Endodermal cell (in vitro differentiated cells): ENCODE results near the gene P2RX2. TPM values are rescaled to one million over a fixed set of nuclear protein-coding genes. Genes with fewer than 3 reads are reported as not detected.

ENCODE experiments used
- DNase-seq: peaks from one replicate; pipeline ENCODE4 v3.0.0-alpha.2; 2017
- H3K27ac ChIP-seq: 2 replicates; pipeline ENCODE4 v1.5.1; 2013; ENCODE audit warnings: mild to moderate bottlenecking, low read depth, low read length, moderate library complexity
- H3K27me3 ChIP-seq: 2 replicates; pipeline ENCODE4 v1.6.1; 2013; ENCODE audit warnings: mild to moderate bottlenecking, low read length, moderate library complexity; ENCODE audit not compliant: insufficient read depth, control insufficient read depth, poor library complexity, severe bottlenecking
- H3K36me3 ChIP-seq: 2 replicates; pipeline ENCODE4 v1.7.0; 2013; ENCODE audit warnings: mild to moderate bottlenecking, low read length, moderate library complexity; ENCODE audit not compliant: control insufficient read depth, insufficient read depth
- H3K4me1 ChIP-seq: one replicate; pipeline ENCODE4 v1.7.0; 2013; ENCODE audit warnings: low read length; ENCODE audit not compliant: control insufficient read depth, insufficient read depth
- H3K4me3 ChIP-seq: 2 replicates; pipeline ENCODE4 v1.5.1; 2013; ENCODE audit warnings: mild to moderate bottlenecking, low read length, moderate library complexity
- H3K9ac ChIP-seq: 2 replicates; pipeline ENCODE4 v1.6.1; 2013; ENCODE audit warnings: mild to moderate bottlenecking, low read length, moderate library complexity; ENCODE audit not compliant: poor library complexity, severe bottlenecking; ENCODE audit errors: extremely low read depth
- H3K9me3 ChIP-seq: 2 replicates; pipeline ENCODE4 v1.6.1; 2013; ENCODE audit warnings: mild to moderate bottlenecking, low read length, moderate library complexity; ENCODE audit not compliant: control insufficient read depth
- H3K27ac Mint-ChIP-seq: 2 replicates; pipeline ENCODE4 v1.8.0; 2020; ENCODE audit warnings: mixed read lengths
- H3K27me3 Mint-ChIP-seq: 2 replicates; pipeline ENCODE4 v1.8.0; 2021; ENCODE audit warnings: mild to moderate bottlenecking, mixed read lengths; ENCODE audit not compliant: insufficient read depth
- H3K36me3 Mint-ChIP-seq: 2 replicates; pipeline ENCODE4 v1.8.0; 2020; ENCODE audit warnings: low read depth, mixed read lengths
- H3K4me1 Mint-ChIP-seq: 2 replicates; pipeline ENCODE4 v1.8.0; 2020; ENCODE audit warnings: mixed read lengths
- H3K4me3 Mint-ChIP-seq: 2 replicates; pipeline ENCODE4 v1.8.0; 2020; ENCODE audit warnings: mild to moderate bottlenecking, moderate library complexity, mixed read lengths
- H3K9me3 Mint-ChIP-seq: 2 replicates; pipeline ENCODE4 v1.8.0; 2020; ENCODE audit warnings: mild to moderate bottlenecking, mixed read lengths
- WGBS, 2 experiments: methylation state at CpG; one replicate each; pipeline versions ENCODE4 v1.1.5 to v1.1.7; 2013; ENCODE audit warnings: missing lambda C conversion rate in 2 of 2, mixed read lengths in 1 of 2; ENCODE audit not compliant: insufficient coverage in 1 of 2, insufficient read length in 1 of 2; 5-methylcytosine and 5-hydroxymethylcytosine counted together
- total RNA-seq, 2 donors: library from RNA; stranded (reverse); fragmentation: NEBNext Ultra II Directional in 1 of 2; extraction: Animal tissue kit (Norgen Biotek cat#: 25700) in 1 of 2; gene quantifications; 2 replicates in 1 of 2; 3 replicates in 1 of 2; pipeline ENCODE4 v1.2.1, GENCODE V29; 2021
- TF ChIP-seq, protein P1 (sequence below): fragments of 200-600 bp; sonication (generic); conservative IDR thresholded peaks from 2 replicates; pipeline ENCODE4 v1.5.0; 2021; ENCODE audit warnings: antibody characterized with exemption, mild to moderate bottlenecking

The P2RX2 gene
- total RNA-seq, 2 donors from 2014 or later: 0.97 to 2.8 TPM

DNA sequence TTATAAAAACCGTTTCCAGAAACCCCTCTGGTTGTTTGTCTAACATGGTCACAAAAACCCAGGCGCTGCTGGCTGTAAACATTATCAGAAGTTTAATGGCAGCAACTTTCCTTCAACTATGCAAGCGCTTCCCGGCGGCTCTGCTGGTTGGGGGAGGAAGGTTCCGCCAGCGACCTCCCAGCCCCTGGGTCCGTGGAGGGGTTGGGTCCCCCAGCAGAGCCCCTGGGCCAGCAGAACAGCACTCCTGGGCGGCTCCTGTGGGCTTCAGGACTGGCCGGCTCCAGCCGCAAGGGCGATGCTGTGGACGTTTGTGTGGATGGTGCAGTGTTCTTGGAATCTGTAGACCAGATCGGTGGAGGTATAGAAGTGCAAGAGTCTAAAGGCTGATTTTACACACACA is 34.1 kb upstream of the P2RX2 start:
- Mint-ChIP-seq H3K27me3 (peaks cover 77% of the 10 kb centered on the region), H3K9me3 (no peaks in the 10 kb centered on the region), H3K36me3 (peaks cover 16% of the 10 kb centered on the region), H3K4me1 (peaks cover 3% of the 10 kb centered on the region), H3K27ac (no peak overlapping the region), H3K4me3 (no peak overlapping the region)
- TF ChIP-seq, protein P1, sequence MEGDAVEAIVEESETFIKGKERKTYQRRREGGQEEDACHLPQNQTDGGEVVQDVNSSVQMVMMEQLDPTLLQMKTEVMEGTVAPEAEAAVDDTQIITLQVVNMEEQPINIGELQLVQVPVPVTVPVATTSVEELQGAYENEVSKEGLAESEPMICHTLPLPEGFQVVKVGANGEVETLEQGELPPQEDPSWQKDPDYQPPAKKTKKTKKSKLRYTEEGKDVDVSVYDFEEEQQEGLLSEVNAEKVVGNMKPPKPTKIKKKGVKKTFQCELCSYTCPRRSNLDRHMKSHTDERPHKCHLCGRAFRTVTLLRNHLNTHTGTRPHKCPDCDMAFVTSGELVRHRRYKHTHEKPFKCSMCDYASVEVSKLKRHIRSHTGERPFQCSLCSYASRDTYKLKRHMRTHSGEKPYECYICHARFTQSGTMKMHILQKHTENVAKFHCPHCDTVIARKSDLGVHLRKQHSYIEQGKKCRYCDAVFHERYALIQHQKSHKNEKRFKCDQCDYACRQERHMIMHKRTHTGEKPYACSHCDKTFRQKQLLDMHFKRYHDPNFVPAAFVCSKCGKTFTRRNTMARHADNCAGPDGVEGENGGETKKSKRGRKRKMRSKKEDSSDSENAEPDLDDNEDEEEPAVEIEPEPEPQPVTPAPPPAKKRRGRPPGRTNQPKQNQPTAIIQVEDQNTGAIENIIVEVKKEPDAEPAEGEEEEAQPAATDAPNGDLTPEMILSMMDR: no peak
- Histone ChIP-seq H3K4me1 (no peaks in the 10 kb centered on the region), H3K4me3 (no peak overlapping the region), H3K36me3 (no peaks in the 10 kb centered on the region), H3K9me3 (no peaks in the 10 kb centered on the region), H3K27me3 (peaks cover 83% of the 10 kb centered on the region), H3K27ac (no peak overlapping the region), H3K9ac (no peak overlapping the region)
- WGBS, 2 experiments: 62% methylated on average over 13 of the region's 14 CpGs; no CpG with 5 or more reads in 1 of the 2 experiments
- no peak for DNase-seq

DNA sequence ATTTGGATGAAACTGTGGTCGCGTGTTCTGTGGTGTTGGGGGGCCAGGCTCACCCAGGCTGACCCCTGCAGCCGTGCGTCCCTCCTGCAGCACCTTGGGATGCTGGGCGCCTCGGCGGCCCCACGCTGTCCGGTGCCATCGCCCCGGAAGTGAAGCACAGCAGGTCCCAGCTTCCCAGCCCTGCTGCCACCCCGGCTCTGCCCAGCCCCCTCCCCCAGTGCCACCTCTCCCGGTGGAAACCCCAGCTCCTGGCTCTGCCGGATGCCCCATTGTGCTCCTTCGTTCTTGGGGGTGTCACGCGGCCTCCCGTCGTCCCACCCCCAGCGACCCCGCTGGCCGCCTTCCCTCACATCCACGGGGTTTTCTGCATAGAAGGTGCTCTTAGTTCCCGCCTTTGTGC is 33.4 kb upstream of the P2RX2 start:
- no peak for DNase-seq
- no peak overlapping the region for H3K27ac ChIP-seq
- Mint-ChIP-seq H3K4me1 (peaks cover 3% of the 10 kb centered on the region), H3K4me3 (no peak overlapping the region), H3K27ac (no peak overlapping the region), H3K27me3 (peaks cover 82% of the 10 kb centered on the region), H3K36me3 (peaks cover 12% of the 10 kb centered on the region), H3K9me3 (no peaks in the 10 kb centered on the region)
- H3K36me3 ChIP-seq: no peaks in the 10 kb centered on the region
- no peaks in the 10 kb centered on the region for H3K4me1 ChIP-seq
- no peak overlapping the region for H3K9ac ChIP-seq
- H3K9me3 ChIP-seq: no peaks in the 10 kb centered on the region
- TF ChIP-seq, protein P1: no peak
- no peak overlapping the region for H3K4me3 ChIP-seq
- peaks cover 91% of the 10 kb centered on the region for H3K27me3 ChIP-seq
- 80 to 86% methylated on average over 13 to 24 of the region's 24 CpGs for WGBS, 2 experiments

DNA sequence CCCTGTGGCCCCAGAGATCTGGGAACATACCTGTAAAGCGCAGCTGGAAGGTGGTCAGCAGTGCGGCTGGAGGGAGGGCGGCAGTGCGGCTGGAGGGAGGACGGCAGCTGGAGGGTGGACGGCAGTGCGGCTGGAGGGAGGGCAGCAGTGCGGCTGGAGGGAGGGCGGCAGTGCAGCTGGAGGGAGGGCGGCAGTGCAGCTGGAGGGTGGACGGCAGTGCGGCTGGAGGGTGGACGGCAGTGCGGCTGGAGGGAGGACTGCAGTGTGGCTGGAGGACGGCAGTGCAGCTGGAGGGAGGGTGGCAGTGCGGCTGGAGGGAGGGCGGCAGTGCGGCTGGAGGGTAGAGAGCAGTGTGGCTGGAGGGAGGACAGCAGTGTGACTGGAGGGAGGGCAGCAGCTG is 31.6 kb upstream of the P2RX2 start:
- peaks cover 2% of the 10 kb centered on the region for H3K36me3 Mint-ChIP-seq
- TF ChIP-seq, protein P1: no peak
- peaks cover 90% of the 10 kb centered on the region for H3K27me3 Mint-ChIP-seq
- Histone ChIP-seq H3K9me3 (no peaks in the 10 kb centered on the region), H3K4me1 (no peaks in the 10 kb centered on the region), H3K27me3 (peaks cover 95% of the 10 kb centered on the region), H3K9ac (no peak overlapping the region), H3K27ac (no peak overlapping the region), H3K36me3 (no peaks in the 10 kb centered on the region), H3K4me3 (no peak overlapping the region)
- H3K27ac Mint-ChIP-seq: no peak overlapping the region
- peaks cover 3% of the 10 kb centered on the region for H3K4me1 Mint-ChIP-seq
- DNase-seq: no peak
- WGBS, 2 experiments: 93 to 95% methylated on average over 10 to 18 of the region's 18 CpGs
- no peak overlapping the region for H3K4me3 Mint-ChIP-seq
- H3K9me3 Mint-ChIP-seq: peaks cover 2% of the 10 kb centered on the region
